HCT116 (cell line): ENCODE measurements around the gene CXCL8. TPM values are rescaled to one million over a fixed set of nuclear protein-coding genes. Genes with fewer than 3 reads are reported as not detected.
A peak's percentile ranks its signal among the peaks of the same experiment; 100 is the strongest.

ENCODE experiments used
- ATAC-seq: fragments of 200-7000 bp; cut with Tn5 transposase; 2 replicates; pipeline ENCODE4 v1.9.1; 2020; ENCODE audit warnings: mild to moderate bottlenecking, moderate library complexity
- BruUV-seq: library from RNA; stranded (reverse); fragments of 400-500 nt; replicated peaks from 2 replicates; lab custom pipeline; 2021; lab: Mats Ljungman, UMichigan
- CTCF ChIA-PET: fragments of 300-600 bp; sonication (Branson Sonifier 250); formaldehyde crosslinking; loops from one replicate; lab custom pipeline; 2021; ENCODE audit warnings: antibody characterized with exemption; lab: Charles Lee
- POLR2A ChIA-PET: fragments of 300-600, 350-600 bp; sonication (Branson Sonifier 250); formaldehyde crosslinking; loops from one replicate; lab custom pipeline; 2021; ENCODE audit warnings: antibody characterized with exemption; lab: Charles Lee
- RAD21 ChIA-PET, 2 experiments: fragments of 300-600 bp; sonication (Branson Sonifier 250); formaldehyde crosslinking; loops; one replicate each; lab custom pipeline; 2023; ENCODE audit warnings: low total read pairs in 2 of 2; ENCODE audit not compliant: uncharacterized antibody in 2 of 2, unreplicated experiment in 2 of 2, low non-redundant PET in 1 of 2; lab: Charles Lee
- DNase-seq: peaks from one replicate; pipeline ENCODE4 v3.0.0-alpha.2; 2010; ENCODE audit warnings: low read depth, low spot score
- H2AFZ ChIP-seq: fragments of 200-600 bp; shearing (Covaris generic), sonication (generic); 2 replicates; pipeline ENCODE4 v1.6.1; 2017; ENCODE audit warnings: low read depth, mixed run types, mixed read lengths, antibody characterized with exemption, low read length; ENCODE audit not compliant: poor library complexity, severe bottlenecking
- H3K27ac ChIP-seq: 2 replicates; pipeline ENCODE4 v1.5.1; 2012; ENCODE audit warnings: low read depth, low read length
- H3K27me3 ChIP-seq: fragments of 200-600 bp; sonication (generic); 2 replicates; pipeline ENCODE4 v1.6.1; 2016; ENCODE audit warnings: mixed run types, low read length, mixed read lengths; ENCODE audit not compliant: insufficient read depth
- H3K36me3 ChIP-seq, 2 experiments: fragments of 200-500 bp in 1 of 2; fragments of 200-600 bp in 1 of 2; sonication (Bioruptor generic) in 1 of 2; sonication (generic) in 1 of 2; 2 replicates each; pipeline versions ENCODE4 v1.5.1 to v1.6.1; 2014 to 2016; ENCODE audit warnings: low read length in 2 of 2, inconsistent platforms in 1 of 2, mixed read lengths in 1 of 2, mixed run types in 1 of 2; ENCODE audit not compliant: insufficient read depth in 2 of 2, control insufficient read depth in 1 of 2
- H3K4me1 ChIP-seq, 2 experiments: fragments of 200-600 bp in 1 of 2; sonication (generic) in 1 of 2; 2 replicates each; pipeline versions ENCODE4 v1.5.1 to v1.6.1; 2012 to 2017; ENCODE audit warnings: low read length in 2 of 2, inconsistent platforms in 1 of 2, mild to moderate bottlenecking in 1 of 2, mixed read lengths in 1 of 2, mixed run types in 1 of 2, moderate library complexity in 1 of 2; ENCODE audit not compliant: insufficient read depth in 2 of 2, control insufficient read depth in 1 of 2
- H3K4me2 ChIP-seq: fragments of 200-600 bp; sonication (generic); 2 replicates; pipeline ENCODE4 v1.6.1; 2017; ENCODE audit warnings: mixed run types, low read length, mixed read lengths
- H3K4me3 ChIP-seq, 2 experiments: fragments of 200-600 bp in 1 of 2; sonication (generic) in 1 of 2; replicated peaks in 1 of 2; 2 replicates each; pipeline ENCODE4 v1.5.1; 2011 to 2016; ENCODE audit warnings: low read length in 2 of 2, control low read depth in 1 of 2, low read depth in 1 of 2, mild to moderate bottlenecking in 1 of 2, mixed read lengths in 1 of 2, mixed run types in 1 of 2
- H3K79me2 ChIP-seq: fragments of 200-600 bp; sonication (generic); 2 replicates; pipeline ENCODE4 v1.6.1; 2017; ENCODE audit warnings: mild to moderate bottlenecking, mixed run types, low read length, moderate library complexity, mixed read lengths; ENCODE audit not compliant: insufficient read depth
- H3K9ac ChIP-seq: fragments of 200-600 bp; sonication (generic); 2 replicates; pipeline ENCODE4 v1.6.1; 2016; ENCODE audit warnings: low read length, mixed read lengths
- H3K9me2 ChIP-seq: fragments of 200-600 bp; sonication (generic), shearing (Covaris generic); 2 replicates; pipeline ENCODE4 v1.6.1; 2017; ENCODE audit warnings: mixed run types, mild to moderate bottlenecking, moderate library complexity; ENCODE audit not compliant: insufficient read depth
- H3K9me3 ChIP-seq, 2 experiments: fragments of 200-500 bp in 1 of 2; fragments of 200-600 bp in 1 of 2; sonication (Bioruptor generic) in 1 of 2; sonication (generic) in 1 of 2; 2 replicates each; pipeline ENCODE4 v1.6.1; 2014 to 2017; ENCODE audit warnings: low read length in 2 of 2, mixed read lengths in 2 of 2, inconsistent platforms in 1 of 2, low read depth in 1 of 2, mild to moderate bottlenecking in 1 of 2, mixed run types in 1 of 2, moderate library complexity in 1 of 2; ENCODE audit not compliant: control insufficient read depth in 1 of 2, insufficient read depth in 1 of 2
- H4K20me1 ChIP-seq: fragments of 200-600 bp; sonication (generic), shearing (Covaris generic); 2 replicates; pipeline ENCODE4 v1.6.1; 2017; ENCODE audit warnings: mixed run types, mild to moderate bottlenecking, moderate library complexity; ENCODE audit not compliant: insufficient read depth
- CBX3 ChIP-seq: IDR thresholded peaks from 2 replicates; pipeline ENCODE4 v1.6.1; 2012; ENCODE audit warnings: low read depth
- CTCF ChIP-seq, 3 experiments: fragments of 200-600 bp in 1 of 3; sonication (generic) in 1 of 3; IDR thresholded peaks in 2 of 3; conservative IDR thresholded peaks in 1 of 3; 2 replicates each; pipeline ENCODE4 v1.5.1; 2012 to 2017; ENCODE audit warnings: low read depth in 2 of 3, low read length in 2 of 3, antibody characterized with exemption in 1 of 3, borderline replicate concordance in 1 of 3, control low read depth in 1 of 3, mild to moderate bottlenecking in 1 of 3, mixed read lengths in 1 of 3, mixed run types in 1 of 3, moderate library complexity in 1 of 3; ENCODE audit not compliant: insufficient read depth in 1 of 3
- EZH2 ChIP-seq: fragments of 200-600 bp; sonication (generic); IDR thresholded peaks from 2 replicates; pipeline ENCODE4 v1.6.1; 2017; ENCODE audit warnings: antibody characterized with exemption, mixed run types
- EZH2phosphoT487 ChIP-seq: fragments of 200-600 bp; IDR thresholded peaks from 2 replicates; pipeline ENCODE4 v1.6.1; 2018; ENCODE audit warnings: antibody characterized with exemption, borderline replicate concordance
- FOSL1 ChIP-seq: IDR thresholded peaks from 2 replicates; pipeline ENCODE4 v1.6.1; 2012; ENCODE audit warnings: low read depth
- JUND ChIP-seq: IDR thresholded peaks from 2 replicates; pipeline ENCODE4 v1.6.1; 2012
- MAX ChIP-seq: IDR thresholded peaks from 2 replicates; pipeline ENCODE4 v1.6.1; 2012
- POLR2AphosphoS5 ChIP-seq: IDR thresholded peaks from 2 replicates; pipeline ENCODE4 v1.6.1; 2011; ENCODE audit warnings: mild to moderate bottlenecking, low read depth, low read length, moderate library complexity
- RAD21 ChIP-seq: IDR thresholded peaks from 2 replicates; pipeline ENCODE4 v1.6.1; 2012; ENCODE audit warnings: low read depth, mild to moderate bottlenecking
- SP1 ChIP-seq: IDR thresholded peaks from 2 replicates; pipeline ENCODE4 v1.6.1; 2012; ENCODE audit warnings: low read depth
- SRF ChIP-seq: IDR thresholded peaks from 2 replicates; pipeline ENCODE4 v1.6.1; 2012; ENCODE audit warnings: low read depth
- TCF7L2 ChIP-seq: IDR thresholded peaks from 2 replicates; pipeline ENCODE4 v1.7.0; 2011; ENCODE audit warnings: borderline replicate concordance, inconsistent platforms; ENCODE audit not compliant: insufficient read depth, insufficient read length; ENCODE audit errors: extremely low read depth
- YY1 ChIP-seq: IDR thresholded peaks from 2 replicates; pipeline ENCODE4 v1.6.1; 2011; ENCODE audit warnings: low read length, low read depth, moderate library complexity, mild to moderate bottlenecking; ENCODE audit not compliant: insufficient replicate concordance; ENCODE audit errors: extremely low read depth
- ZBTB33 ChIP-seq: IDR thresholded peaks from 2 replicates; pipeline ENCODE4 v1.6.1; 2011; ENCODE audit warnings: mild to moderate bottlenecking, low read length, moderate library complexity; ENCODE audit not compliant: insufficient replicate concordance; ENCODE audit errors: extremely low read depth
- ZFX ChIP-seq: fragments of 450-650 bp; IDR thresholded peaks from 2 replicates; pipeline ENCODE4 v1.6.1; 2017
- ZNF274 ChIP-seq: fragments of 200-500 bp; sonication (Bioruptor generic); IDR thresholded peaks from 2 replicates; pipeline ENCODE4 v1.6.1; 2014; ENCODE audit warnings: mild to moderate bottlenecking, low read depth, low read length, inconsistent platforms
- intact Hi-C: fragments of 100-400 bp; cut with micrococcal nuclease; formaldehyde crosslinking; loops from 2 replicates; pipeline ENCODE4 v1.10.0; 2022
- total RNA-seq: library from RNA; stranded (reverse); gene quantifications from one replicate; pipeline ENCODE4 v1.2.1, GENCODE V29; 2021; ENCODE audit not compliant: unreplicated experiment
- TF ChIP-seq, protein P1 (sequence below): IDR thresholded peaks from 2 replicates; pipeline ENCODE4 v1.6.1; 2012

Gene CXCL8
- total RNA-seq, 1 experiment from 2014 or later = 1.8 TPM

GRCh38 chr4:73705056-73705432, 35.3 kb upstream of the CXCL8 start:
- Histone ChIP-seq H3K27ac (no peak overlapping the region), H3K4me1 (peaks cover 14 to 41% of the 10 kb centered on the region in 2 experiments), H3K4me2 (peak overlapping the region; percentile 49), H3K27me3 (no peaks in the 10 kb centered on the region), H3K4me3 (no peak overlapping the region), H3K9me2 (no peaks in the 10 kb centered on the region), H2AFZ (peak overlapping the region; percentile 55), H3K9me3 (no peaks in the 10 kb centered on the region), H3K79me2 (no peaks in the 10 kb centered on the region)
- ATAC-seq = peak; percentile 22; the same call in 1 of the 2 replicates
- intact Hi-C loops = no loop called here
- POLR2A ChIA-PET = interaction anchor here (0.7 to 1.4 kb wide), 6 partner anchors 9 to 404 kb away, joined by 3 to 4 read pairs (median 3); partner anchors contain the start of gene CXCL8
- TF ChIP-seq SRF = no peak
- TF ChIP-seq, all 23 proteins: peak for 0
- Histone ChIP-seq H3K9ac (no peak overlapping the region), H3K36me3 (no peaks in the 10 kb centered on the region), H4K20me1 (no peaks in the 10 kb centered on the region)
- BruUV-seq = no TSS peak
- CTCF ChIA-PET = interaction anchor here (0.8 to 2.3 kb wide), 2 partner anchors 25 to 430 kb away, joined by 3 to 6 read pairs; no protein-coding TSS in a partner anchor
- RAD21 ChIA-PET = no interaction called here
- no peak for DNase-seq

DNA sequence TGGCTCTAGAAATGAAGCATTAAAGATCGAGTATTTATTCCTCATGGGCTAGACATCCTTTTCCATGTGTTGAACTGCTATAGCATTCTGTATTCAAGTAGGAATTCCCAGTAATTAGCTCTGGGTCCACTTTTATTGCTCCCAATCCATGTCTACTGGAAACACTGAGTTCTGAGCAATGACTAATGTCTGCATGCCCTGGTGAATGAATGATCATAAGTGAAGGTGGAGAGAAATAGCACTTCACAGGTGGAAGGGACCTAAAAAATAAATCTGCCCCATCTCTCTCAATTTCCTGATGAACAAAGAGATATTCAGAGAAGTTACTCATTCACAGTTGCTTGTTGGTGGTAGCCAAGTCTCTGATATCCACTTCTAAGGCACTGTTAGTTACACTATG, 34.6 kb upstream of the CXCL8 start:
- no peak overlapping the region for H2AFZ ChIP-seq
- H3K27ac ChIP-seq = no peak overlapping the region
- no TSS peak for BruUV-seq
- no peaks in the 10 kb centered on the region for H3K36me3 ChIP-seq
- intact Hi-C loops = no loop called here
- DNase-seq = no peak
- no peaks in the 10 kb centered on the region for H4K20me1 ChIP-seq
- ChIA-PET POLR2A (interaction anchor here (1.4 kb wide), 1 partner anchor 8 kb away, joined by 3 read pairs; no protein-coding TSS in a partner anchor), RAD21 (no interaction called here), CTCF (no interaction called here)
- H3K4me1 ChIP-seq = peaks cover 14 to 41% of the 10 kb centered on the region in 2 experiments
- H3K4me3 ChIP-seq = no peak overlapping the region
- no peak for ATAC-seq
- H3K79me2 ChIP-seq = no peaks in the 10 kb centered on the region
- H3K9ac ChIP-seq = no peak overlapping the region
- H3K4me2 ChIP-seq = no peak overlapping the region
- H3K9me2 ChIP-seq = no peaks in the 10 kb centered on the region
- no peaks in the 10 kb centered on the region for H3K9me3 ChIP-seq
- no peaks in the 10 kb centered on the region for H3K27me3 ChIP-seq
- TF ChIP-seq ZNF274 (no peak), ZBTB33 (no peak), JUND (no peak), ZFX (no peak), EZH2phosphoT487 (no peak), CTCF (IDR thresholded peaks at IDR 0.05 in 2 of 3, conservative IDR thresholded peaks at IDR 0.05 in 1 of 3; ENCODE audit: borderline replicate concordance in 1 of 3, insufficient read depth in 1 of 3, low read depth in 2 of 3, low read length in 2 of 3) (no peak), FOSL1 (no peak), POLR2AphosphoS5 (no peak), CBX3 (no peak), RAD21 (no peak), MAX (no peak), EZH2 (no peak), TCF7L2 (no peak), SP1 (no peak), YY1 (no peak)
- TF ChIP-seq, protein P1, sequence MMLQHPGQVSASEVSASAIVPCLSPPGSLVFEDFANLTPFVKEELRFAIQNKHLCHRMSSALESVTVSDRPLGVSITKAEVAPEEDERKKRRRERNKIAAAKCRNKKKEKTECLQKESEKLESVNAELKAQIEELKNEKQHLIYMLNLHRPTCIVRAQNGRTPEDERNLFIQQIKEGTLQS = no peak
